Measurements from ENCODE around the gene BRWD1.
"Not testable (repeated sequence)": the region's sequence is repeated elsewhere in the genome, so short reads cannot be mapped to it uniquely, and the experiment has no call there.

GRCh38 chr21:39220875-39221274 lies 92.6 kb downstream of the BRWD1 start:
- not testable (repeated sequence) for TF ChIP-seq POLR2A, CTCF, POLR2AphosphoS5 (IDR thresholded peaks at IDR 0.05)

All from transverse colon (tissue), 4 donors.